Adipocyte (in vitro differentiated cells): Measurements from ENCODE around the gene TRH.

Source experiments
- DNase-seq: peaks from one replicate; pipeline ENCODE4 v3.0.0-alpha.2; 2015; ENCODE audit warnings: low read depth
- H3K27me3 ChIP-seq: replicated peaks from 2 replicates; pipeline ENCODE4 v1.7.0; 2013; ENCODE audit warnings: mild to moderate bottlenecking, low read length, moderate library complexity; ENCODE audit not compliant: control insufficient read depth, insufficient read depth
- H3K36me3 ChIP-seq: 2 replicates; pipeline ENCODE4 v1.7.0; 2013; ENCODE audit warnings: low read length, mild to moderate bottlenecking, moderate library complexity; ENCODE audit not compliant: control insufficient read depth, insufficient read depth, severe bottlenecking
- H3K4me1 ChIP-seq: 2 replicates; pipeline ENCODE4 v1.7.0; 2013; ENCODE audit warnings: mild to moderate bottlenecking, low read length, moderate library complexity; ENCODE audit not compliant: control insufficient read depth, insufficient read depth
- H3K4me3 ChIP-seq: 2 replicates; pipeline ENCODE4 v1.7.0; 2013; ENCODE audit warnings: mild to moderate bottlenecking, low read length, moderate library complexity
- H3K9ac ChIP-seq: 2 replicates; pipeline ENCODE4 v1.7.0; 2013; ENCODE audit warnings: mild to moderate bottlenecking, low read length, moderate library complexity
- H3K9me3 ChIP-seq: 2 replicates; pipeline ENCODE4 v1.7.0; 2013; ENCODE audit warnings: mild to moderate bottlenecking, low read length, moderate library complexity; ENCODE audit not compliant: control insufficient read depth

The TRH gene

GRCh38 chr3:129944709-129945108 lies 29.8 kb upstream of the TRH start:
- Histone ChIP-seq H3K27me3 (peaks cover 50% of the 10 kb centered on the region), H3K36me3 (no peaks in the 10 kb centered on the region), H3K9me3 (peaks cover 16% of the 10 kb centered on the region), H3K9ac (no peak overlapping the region), H3K4me3 (no peak overlapping the region), H3K4me1 (no peaks in the 10 kb centered on the region)
- no peak for DNase-seq

DNA sequence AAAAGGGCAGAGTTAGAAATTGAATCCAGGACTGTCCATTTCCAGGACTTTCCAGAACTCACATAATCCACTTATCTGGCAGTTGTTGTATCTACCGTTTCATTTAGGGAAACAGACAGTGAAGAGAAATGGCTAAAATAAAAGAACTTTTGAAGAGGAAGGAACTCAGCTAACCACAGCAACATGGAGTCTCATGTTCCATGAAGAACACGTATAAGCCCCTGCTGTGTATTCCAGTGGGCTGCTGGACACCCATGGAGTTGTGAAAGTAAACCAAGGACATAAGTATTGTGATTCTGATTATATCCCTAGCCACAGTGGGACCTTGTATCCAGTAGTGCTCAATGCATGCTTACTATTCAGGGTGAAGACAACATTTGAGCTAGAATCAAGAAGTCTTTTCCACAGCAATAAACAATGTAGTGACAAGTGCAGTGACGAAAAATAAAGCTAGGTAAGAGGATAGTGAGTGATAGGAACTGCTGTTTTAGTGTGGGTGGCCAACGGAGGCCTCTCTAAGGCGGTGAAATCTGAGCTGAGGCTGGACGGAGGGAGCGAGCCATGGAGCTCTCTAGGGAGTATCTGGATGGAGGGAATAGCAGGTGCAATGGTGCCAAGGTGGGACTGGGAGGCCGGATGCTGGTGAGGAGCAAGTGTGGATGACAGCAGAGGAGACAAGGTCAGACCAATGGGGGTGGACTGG lies 26.8 kb upstream of the TRH start:
- no peaks in the 10 kb centered on the region for H3K4me1 ChIP-seq
- H3K9ac ChIP-seq = no peak overlapping the region
- H3K9me3 ChIP-seq = peaks cover 16% of the 10 kb centered on the region
- no peaks in the 10 kb centered on the region for H3K36me3 ChIP-seq
- no peak for DNase-seq
- H3K27me3 ChIP-seq = peaks cover 56% of the 10 kb centered on the region
- H3K4me3 ChIP-seq = no peak overlapping the region

- H3K36me3 ChIP-seq = no peaks in the 10 kb centered on the region
- peaks cover 71% of the 10 kb centered on the region for H3K27me3 ChIP-seq
- peaks cover 16% of the 10 kb centered on the region for H3K9me3 ChIP-seq
- no peak overlapping the region for H3K4me3 ChIP-seq
- no peak overlapping the region for H3K9ac ChIP-seq
- DNase-seq = no peak
- no peaks in the 10 kb centered on the region for H3K4me1 ChIP-seq
Observed at GRCh38 chr3:129950318-129951046, 24.0 kb upstream of the TRH start.

GRCh38 chr3:129952556-129953355 lies 21.8 kb upstream of the TRH start:
- H3K36me3 ChIP-seq = no peaks in the 10 kb centered on the region

GRCh38 chr3:129953621-129954020 lies 20.9 kb upstream of the TRH start:
- Histone ChIP-seq H3K27me3 (peaks cover 66% of the 10 kb centered on the region), H3K9me3 (peaks cover 3% of the 10 kb centered on the region), H3K9ac (no peak overlapping the region), H3K36me3 (no peaks in the 10 kb centered on the region), H3K4me1 (no peaks in the 10 kb centered on the region), H3K4me3 (no peak overlapping the region)
- no peak for DNase-seq

More at GRCh38 chr3:129952556-129953355, 21.8 kb upstream of the TRH start:
- no peak for DNase-seq
- Histone ChIP-seq H3K4me1 (no peaks in the 10 kb centered on the region), H3K9ac (no peak overlapping the region), H3K27me3 (peaks cover 62% of the 10 kb centered on the region), H3K4me3 (no peak overlapping the region), H3K9me3 (peaks cover 3% of the 10 kb centered on the region)

DNA sequence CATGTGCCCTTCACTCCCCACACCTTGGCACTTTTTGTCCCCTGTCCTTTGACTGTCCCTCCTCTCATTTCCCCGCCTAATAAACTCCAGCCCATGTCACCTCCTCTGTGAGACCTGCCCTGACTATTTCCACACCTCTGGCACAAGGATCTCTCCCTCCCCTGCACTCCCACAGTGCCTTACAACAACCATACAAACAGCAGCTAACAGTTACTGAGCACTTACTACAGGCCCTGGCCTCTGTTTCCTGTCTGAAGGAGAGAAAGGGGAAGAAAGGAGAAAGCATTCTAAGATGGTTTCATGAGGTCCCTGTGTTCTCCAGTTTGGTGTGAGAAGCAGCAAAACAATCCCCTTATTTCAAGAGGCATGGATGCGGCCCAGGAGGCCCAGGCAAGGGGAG lies 20.0 kb upstream of the TRH start:
- Histone ChIP-seq H3K4me3 (no peak overlapping the region), H3K36me3 (no peaks in the 10 kb centered on the region), H3K27me3 (peaks cover 59% of the 10 kb centered on the region), H3K4me1 (no peaks in the 10 kb centered on the region), H3K9ac (no peak overlapping the region), H3K9me3 (peaks cover 3% of the 10 kb centered on the region)
- DNase-seq = no peak

DNA sequence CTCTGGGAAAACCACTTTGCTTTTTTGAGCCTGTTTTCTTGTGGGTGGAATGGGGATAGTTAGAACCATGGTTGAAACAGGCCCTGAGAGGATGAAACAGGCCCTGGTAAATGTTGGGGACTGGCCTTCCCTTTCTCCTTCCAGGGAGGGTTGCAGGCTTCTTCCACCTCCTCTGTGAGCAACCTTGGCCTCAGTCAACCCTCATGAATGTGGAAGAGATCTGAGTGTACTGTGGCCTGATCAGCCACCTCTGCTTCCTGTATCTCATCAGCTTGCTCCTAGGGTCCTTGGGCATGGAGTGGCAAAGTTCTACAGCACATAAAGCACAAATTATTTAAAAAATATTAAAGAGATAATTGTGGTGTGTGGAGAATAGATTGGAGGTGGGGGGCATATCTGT lies 17.6 kb upstream of the TRH start:
- H3K27me3 ChIP-seq = peaks cover 55% of the 10 kb centered on the region
- H3K36me3 ChIP-seq = no peaks in the 10 kb centered on the region
- no peak overlapping the region for H3K9ac ChIP-seq
- peaks cover 3% of the 10 kb centered on the region for H3K9me3 ChIP-seq
- H3K4me1 ChIP-seq = no peaks in the 10 kb centered on the region
- no peak overlapping the region for H3K4me3 ChIP-seq
- DNase-seq = no peak

DNA sequence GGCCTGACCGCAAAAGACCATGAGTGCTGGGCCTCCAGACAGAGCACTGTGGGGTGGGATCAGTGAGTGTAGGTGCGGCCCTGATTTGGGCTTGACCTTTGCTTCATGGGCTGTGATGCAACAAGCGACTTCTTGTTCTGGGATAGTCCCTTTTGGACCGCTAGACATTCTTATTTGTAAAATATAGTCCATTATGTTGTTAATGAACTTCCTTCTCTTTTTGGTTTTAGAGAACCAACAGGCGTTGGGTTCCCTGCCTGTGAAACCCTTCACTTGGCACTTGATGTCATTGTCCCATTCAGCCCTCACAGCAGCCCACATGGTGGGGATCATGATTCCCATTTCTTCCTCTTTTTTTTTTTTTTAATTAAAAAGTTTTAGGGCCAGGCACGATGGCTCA lies 15.8 kb upstream of the TRH start:
- H3K9ac ChIP-seq = no peak overlapping the region
- no peaks in the 10 kb centered on the region for H3K4me1 ChIP-seq
- H3K36me3 ChIP-seq = no peaks in the 10 kb centered on the region
- no peak for DNase-seq
- H3K9me3 ChIP-seq = peaks cover 3% of the 10 kb centered on the region
- no peak overlapping the region for H3K4me3 ChIP-seq
- peaks cover 41% of the 10 kb centered on the region for H3K27me3 ChIP-seq

GRCh38 chr3:129961141-129961541 lies 13.4 kb upstream of the TRH start:
- Histone ChIP-seq H3K9me3 (peaks cover 3% of the 10 kb centered on the region), H3K4me3 (no peak overlapping the region), H3K9ac (no peak overlapping the region), H3K4me1 (no peaks in the 10 kb centered on the region), H3K36me3 (no peaks in the 10 kb centered on the region), H3K27me3 (peaks cover 17% of the 10 kb centered on the region)
- no peak for DNase-seq

DNA sequence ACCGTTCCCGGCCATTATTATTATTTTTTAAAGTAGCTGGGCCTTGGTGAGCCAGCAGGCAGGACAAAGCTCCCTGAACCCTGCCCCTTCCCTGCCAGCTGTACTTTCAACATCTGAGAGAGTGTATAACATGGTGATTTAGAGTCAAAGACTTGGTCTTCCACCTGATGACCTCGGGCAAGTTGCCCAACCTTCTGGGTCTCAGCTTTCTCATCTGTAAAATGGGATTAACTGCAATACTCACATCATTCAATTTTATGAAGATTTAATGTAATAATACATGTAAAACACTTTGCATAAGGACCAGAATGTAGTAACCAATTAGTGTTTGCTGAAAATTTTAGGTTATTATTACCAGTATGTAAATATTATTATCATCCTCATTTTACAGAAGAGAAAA lies 11.9 kb upstream of the TRH start:
- Histone ChIP-seq H3K36me3 (no peaks in the 10 kb centered on the region), H3K9ac (no peak overlapping the region), H3K4me3 (no peak overlapping the region), H3K9me3 (no peaks in the 10 kb centered on the region), H3K27me3 (peaks cover 12% of the 10 kb centered on the region), H3K4me1 (no peaks in the 10 kb centered on the region)
- DNase-seq = no peak

DNA sequence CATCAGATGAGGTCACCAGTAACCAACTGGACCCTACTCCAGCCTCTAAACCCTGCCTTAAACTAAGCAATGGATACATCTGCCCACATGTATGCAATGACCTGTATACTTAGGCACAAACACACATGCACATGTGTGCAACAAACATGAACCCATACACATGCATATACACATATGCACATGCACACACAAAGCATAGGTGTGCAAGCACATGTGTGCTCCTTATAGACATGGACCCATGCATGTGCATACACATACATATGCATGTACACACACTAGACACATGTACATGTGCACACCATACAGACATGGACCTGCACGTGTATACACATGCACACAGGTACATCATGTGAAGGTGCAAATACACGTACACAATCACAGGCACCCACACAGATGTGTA lies 8.6 kb upstream of the TRH start:
- Histone ChIP-seq H3K9ac (no peak overlapping the region), H3K4me3 (no peak overlapping the region), H3K36me3 (no peaks in the 10 kb centered on the region), H3K4me1 (no peaks in the 10 kb centered on the region), H3K9me3 (no peaks in the 10 kb centered on the region), H3K27me3 (no peaks in the 10 kb centered on the region)
- no peak for DNase-seq
